DND-41 (cell line): ENCODE measurements around the gene ITGA8.

Experiments
- ATAC-seq: fragments of 200-7000 bp; cut with Tn5 transposase; 3 replicates; pipeline ENCODE4 v1.9.1; 2021; ENCODE audit warnings: low read depth; ENCODE audit not compliant: insufficient read depth
- DNase-seq: peaks from one replicate; pipeline ENCODE4 v3.0.0-alpha.2; 2020
- H2AFZ ChIP-seq: 2 replicates; pipeline ENCODE4 v1.6.0; 2012; ENCODE audit warnings: low read depth, low read length
- H3K27ac ChIP-seq: 2 replicates; pipeline ENCODE4 v1.5.1; 2012; ENCODE audit warnings: low read length, inconsistent platforms
- H3K27me3 ChIP-seq: fragments of 200-600 bp; sonication (generic); 2 replicates; pipeline ENCODE4 v1.6.0; 2012; ENCODE audit warnings: low read length, mild to moderate bottlenecking, inconsistent platforms; ENCODE audit not compliant: insufficient read depth, poor library complexity
- H3K36me3 ChIP-seq: 2 replicates; pipeline ENCODE4 v1.5.1; 2012; ENCODE audit warnings: low read length, inconsistent platforms; ENCODE audit not compliant: insufficient read depth
- H3K4me1 ChIP-seq: 2 replicates; pipeline ENCODE4 v1.5.1; 2012; ENCODE audit warnings: mild to moderate bottlenecking, low read length; ENCODE audit not compliant: insufficient read depth
- H3K4me2 ChIP-seq: 2 replicates; pipeline ENCODE4 v1.6.0; 2012; ENCODE audit warnings: mild to moderate bottlenecking, moderate library complexity, low read length, inconsistent platforms; ENCODE audit not compliant: insufficient read depth
- H3K4me3 ChIP-seq, 2 experiments: fragments of 200-600 bp in 1 of 2; shearing (Covaris generic) in 1 of 2; 2 replicates each; pipeline ENCODE4 v1.5.1; 2012 to 2016; ENCODE audit warnings: inconsistent platforms in 2 of 2, low read length in 2 of 2, mild to moderate bottlenecking in 2 of 2, low read depth in 1 of 2, moderate library complexity in 1 of 2
- H3K79me2 ChIP-seq: 2 replicates; pipeline ENCODE4 v1.6.0; 2012; ENCODE audit warnings: low read length, inconsistent platforms; ENCODE audit not compliant: insufficient read depth
- H3K9ac ChIP-seq: 2 replicates; pipeline ENCODE4 v1.6.0; 2012; ENCODE audit warnings: low read depth, mild to moderate bottlenecking, inconsistent platforms, low read length, moderate library complexity
- H3K9me3 ChIP-seq: 2 replicates; pipeline ENCODE4 v1.5.1; 2012; ENCODE audit warnings: low read length, moderate library complexity, mild to moderate bottlenecking, inconsistent platforms; ENCODE audit not compliant: insufficient read depth, severe bottlenecking
- H4K20me1 ChIP-seq: 2 replicates; pipeline ENCODE4 v1.6.0; 2012; ENCODE audit warnings: low read length; ENCODE audit not compliant: insufficient read depth
- CTCF ChIP-seq: IDR thresholded peaks from 2 replicates; pipeline ENCODE4 v1.5.1; 2012; ENCODE audit warnings: borderline replicate concordance, low read length, moderate library complexity, mild to moderate bottlenecking; ENCODE audit not compliant: poor library complexity, severe bottlenecking; ENCODE audit errors: extremely low read depth
- EZH2 ChIP-seq: IDR thresholded peaks from 3 replicates; pipeline ENCODE4 v1.6.1; 2012; ENCODE audit warnings: borderline replicate concordance, low read depth, mild to moderate bottlenecking, moderate library complexity, low read length, inconsistent platforms; ENCODE audit not compliant: severe bottlenecking

The ITGA8 gene

GRCh38 chr10:15760681-15761080 is 41.0 kb upstream of the ITGA8 start:
- H3K4me2 ChIP-seq, result no peak overlapping the region
- H3K79me2 ChIP-seq, result no peaks in the 10 kb centered on the region
- H3K9ac ChIP-seq, result no peak overlapping the region
- no peak for ATAC-seq
- DNase-seq, result no peak
- no peak overlapping the region for H3K4me3 ChIP-seq
- no peaks in the 10 kb centered on the region for H3K4me1 ChIP-seq
- no peak for TF ChIP-seq CTCF
- no peak for TF ChIP-seq EZH2
- no peaks in the 10 kb centered on the region for H3K9me3 ChIP-seq
- H3K27ac ChIP-seq, result no peak overlapping the region
- H3K36me3 ChIP-seq, result no peaks in the 10 kb centered on the region
- no peak overlapping the region for H2AFZ ChIP-seq
- peaks cover 3% of the 10 kb centered on the region for H3K27me3 ChIP-seq
- H4K20me1 ChIP-seq, result no peaks in the 10 kb centered on the region

DNA sequence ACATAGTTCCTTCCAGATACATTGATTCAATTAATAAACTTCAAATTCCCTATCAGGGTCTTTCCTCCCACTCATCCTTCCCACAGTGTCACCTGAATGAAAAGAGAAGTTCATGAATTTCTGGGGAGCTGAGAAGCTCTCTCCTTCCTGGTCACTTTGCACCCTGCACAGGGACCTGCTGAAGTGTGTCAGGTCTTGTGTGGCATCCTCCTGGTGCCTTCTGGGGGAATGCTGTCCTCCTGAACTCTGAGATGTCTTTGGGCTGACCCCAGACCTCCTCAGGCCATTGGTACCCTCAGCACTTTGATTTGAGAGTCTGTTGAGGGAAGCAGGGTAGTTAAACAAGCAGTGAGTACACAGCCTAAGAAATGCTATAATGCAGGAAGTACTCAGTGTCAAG is 39.5 kb upstream of the ITGA8 start:
- TF ChIP-seq EZH2, result no peak
- TF ChIP-seq CTCF, result no peak
- H4K20me1 ChIP-seq, result no peaks in the 10 kb centered on the region
- DNase-seq (no peak), ATAC-seq (no peak)
- no peaks in the 10 kb centered on the region for H3K4me1 ChIP-seq
- H3K4me2 ChIP-seq, result no peak overlapping the region
- no peaks in the 10 kb centered on the region for H3K36me3 ChIP-seq
- H3K4me3 ChIP-seq, result no peak overlapping the region
- H3K27me3 ChIP-seq, result peaks cover 3% of the 10 kb centered on the region
- H3K9ac ChIP-seq, result no peak overlapping the region
- no peak overlapping the region for H2AFZ ChIP-seq
- H3K9me3 ChIP-seq, result no peaks in the 10 kb centered on the region
- no peaks in the 10 kb centered on the region for H3K79me2 ChIP-seq
- no peak overlapping the region for H3K27ac ChIP-seq

DNA sequence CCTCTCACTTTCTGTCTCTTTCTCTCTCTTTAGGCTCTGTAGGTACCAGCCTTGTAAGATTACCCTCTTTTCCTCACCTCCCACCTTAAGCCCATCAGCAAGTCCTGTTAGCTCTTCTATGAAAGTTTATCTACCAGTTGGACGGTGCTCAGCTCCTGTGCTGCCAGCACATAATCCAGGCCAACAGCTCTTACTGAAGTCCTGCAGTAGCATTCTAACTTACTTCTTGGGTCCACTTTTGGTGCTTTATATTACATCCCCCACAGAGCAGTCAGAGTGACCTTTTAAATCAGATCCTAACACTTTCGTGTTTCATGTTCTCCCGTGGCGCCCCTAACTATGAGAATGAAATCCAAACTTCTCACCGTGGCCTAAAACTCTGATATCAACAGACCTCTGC is 38.9 kb upstream of the ITGA8 start:
- H3K27ac ChIP-seq, result no peak overlapping the region
- H3K4me3 ChIP-seq, result no peak overlapping the region
- H3K9me3 ChIP-seq, result no peaks in the 10 kb centered on the region
- ATAC-seq (no peak), DNase-seq (no peak)
- H3K36me3 ChIP-seq, result no peaks in the 10 kb centered on the region
- H3K9ac ChIP-seq, result no peak overlapping the region
- TF ChIP-seq CTCF (no peak), EZH2 (no peak)
- H3K27me3 ChIP-seq, result peaks cover 3% of the 10 kb centered on the region
- no peak overlapping the region for H2AFZ ChIP-seq
- no peak overlapping the region for H3K4me2 ChIP-seq
- no peaks in the 10 kb centered on the region for H4K20me1 ChIP-seq
- H3K79me2 ChIP-seq, result no peaks in the 10 kb centered on the region
- H3K4me1 ChIP-seq, result no peaks in the 10 kb centered on the region

GRCh38 chr10:15754937-15755336 is 35.2 kb upstream of the ITGA8 start:
- no peak overlapping the region for H2AFZ ChIP-seq
- no peak for ATAC-seq

More at GRCh38 chr10:15754937-15755336, 35.2 kb upstream of the ITGA8 start:
- Histone ChIP-seq H3K9ac (no peak overlapping the region), H3K36me3 (no peaks in the 10 kb centered on the region), H3K27ac (no peak overlapping the region), H3K27me3 (peaks cover 3% of the 10 kb centered on the region), H3K4me3 (no peak overlapping the region), H3K9me3 (no peaks in the 10 kb centered on the region), H3K4me2 (no peak overlapping the region), H4K20me1 (no peaks in the 10 kb centered on the region), H3K79me2 (no peaks in the 10 kb centered on the region), H3K4me1 (no peaks in the 10 kb centered on the region)
- TF ChIP-seq CTCF (no peak), EZH2 (no peak)
- DNase-seq, result no peak
